ENCODE measurements around the gene PRKCA.

PRKCA gene

DNA sequence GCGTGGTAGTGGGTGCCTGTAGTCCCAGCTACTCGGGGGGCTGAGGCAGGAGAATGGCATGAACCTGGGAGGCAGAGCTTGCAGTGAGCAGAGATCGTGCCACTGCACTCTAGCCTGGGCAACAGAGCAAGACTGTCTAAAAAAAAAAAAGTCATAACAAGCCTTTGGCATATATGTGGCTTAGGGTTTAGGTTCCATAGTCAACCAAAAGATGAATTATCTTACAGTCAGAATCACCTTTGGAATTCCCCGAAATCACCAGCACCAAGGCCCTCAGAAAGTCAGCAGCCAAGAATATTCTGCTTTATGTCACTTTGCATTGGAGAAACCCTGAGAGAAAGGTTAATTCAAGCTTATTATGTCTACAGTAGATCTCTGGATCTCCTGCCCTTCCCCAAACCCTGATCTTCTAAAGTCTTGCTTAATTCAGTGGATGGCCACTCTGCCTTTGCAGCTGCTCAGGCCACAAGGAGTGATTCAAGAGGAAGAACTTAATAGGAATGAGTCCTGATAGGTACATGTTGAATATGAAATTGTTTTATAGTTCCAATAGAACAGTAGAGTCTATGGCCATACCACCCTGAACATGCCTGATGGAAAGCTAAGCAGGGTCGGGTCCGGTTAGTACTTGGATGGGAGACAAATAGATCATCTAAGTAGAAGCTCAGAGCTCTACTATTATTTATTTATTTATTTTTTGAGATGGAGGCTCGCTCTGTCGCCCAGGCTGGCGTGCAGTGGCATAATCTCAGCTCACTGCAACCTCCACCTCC lies 336.5 kb downstream of the PRKCA start:
- DNase-seq, result no peak

DNA sequence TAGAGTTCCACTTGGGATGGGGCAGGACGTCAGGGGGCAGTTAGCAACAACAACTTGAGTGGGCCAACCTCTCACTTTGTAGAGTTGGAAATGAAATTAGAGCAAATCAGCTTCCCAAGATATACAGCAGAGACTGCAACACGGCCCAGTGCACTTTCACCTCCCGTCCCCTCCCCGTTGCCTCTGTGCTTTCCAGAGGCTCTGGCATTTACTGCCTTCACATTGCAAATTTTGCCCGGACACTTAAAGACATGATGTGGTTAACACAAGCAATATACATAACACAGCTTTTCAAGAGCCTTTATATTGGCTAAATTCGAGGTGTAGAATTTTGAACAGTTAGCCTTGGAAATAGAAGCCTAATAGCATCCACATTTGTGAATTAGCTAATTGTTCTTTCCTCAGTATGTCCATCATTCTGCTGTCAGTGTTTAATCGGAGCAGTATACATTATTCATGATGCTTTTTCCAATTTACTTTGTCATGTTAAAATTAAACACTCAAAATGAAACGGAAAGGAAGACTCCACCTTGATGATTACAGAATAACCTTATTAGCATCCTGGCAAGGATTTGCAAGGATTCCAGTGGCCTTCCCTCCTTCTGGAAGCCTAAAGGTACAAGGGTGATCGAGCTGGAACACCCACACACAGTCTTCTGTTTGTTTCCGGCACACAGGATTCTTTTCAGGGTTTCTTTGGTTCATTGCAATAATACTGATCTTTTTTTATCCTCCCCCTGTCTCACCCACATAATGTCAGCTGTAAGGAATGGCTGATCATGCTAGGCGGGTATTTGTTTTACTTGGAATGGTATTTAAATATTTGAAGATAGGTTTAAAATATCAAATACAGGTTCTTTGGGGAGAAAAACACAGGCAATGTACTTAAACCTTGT lies 341.6 kb downstream of the PRKCA start:
- no peak for DNase-seq

GRCh38 chr17:66645259-66645658 lies 342.8 kb downstream of the PRKCA start:
- DNase-seq, result no peak

- no peak for DNase-seq
These were observed 345.1 kb downstream of the PRKCA start for GRCh38 chr17:66647391-66647983.

- DNase-seq, result no peak
These were observed 347.6 kb downstream of the PRKCA start for GRCh38 chr17:66649818-66650543.

DNA sequence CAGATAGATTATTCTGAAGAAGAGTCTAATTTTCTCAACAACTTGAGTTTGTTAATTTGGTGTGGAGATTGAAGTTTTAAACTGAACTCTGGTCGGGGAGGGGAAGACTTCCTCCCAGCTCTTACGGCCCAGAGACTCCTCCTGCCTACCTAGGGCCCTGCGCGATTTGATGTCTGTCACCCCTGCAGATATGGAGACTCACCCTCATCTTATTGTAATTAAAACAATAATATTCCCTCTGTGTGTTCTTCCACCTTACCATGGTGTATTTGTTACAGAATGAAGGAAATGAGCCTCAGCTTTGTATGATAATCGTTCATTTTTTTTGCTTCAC lies 348.1 kb downstream of the PRKCA start:
- DNase-seq, result no peak

GRCh38 chr17:66652840-66653507 lies 350.6 kb downstream of the PRKCA start:
- DNase-seq, result no peak

GRCh38 chr17:66654106-66654740 lies 351.8 kb downstream of the PRKCA start:
- no peak for DNase-seq

DNA sequence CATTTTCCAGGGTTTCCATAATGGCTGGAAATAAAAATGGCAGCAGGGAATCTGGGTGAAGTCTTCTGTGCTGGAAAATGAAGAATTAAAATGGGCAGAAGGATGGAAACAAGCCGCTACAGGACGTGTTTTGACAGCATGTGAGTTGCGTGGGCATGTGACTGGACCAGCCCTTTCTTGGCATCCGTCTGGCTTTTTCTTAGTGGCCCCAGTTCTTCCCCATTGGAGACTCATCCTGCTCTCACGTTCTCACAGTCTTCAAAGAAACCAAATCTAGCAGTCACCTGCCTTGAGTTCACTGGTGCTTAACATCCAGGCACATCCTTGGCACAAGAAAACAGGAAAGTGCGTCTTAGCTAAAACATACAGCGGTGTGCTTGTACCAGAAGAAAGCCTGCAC lies 352.4 kb downstream of the PRKCA start:
- DNase-seq, result no peak

GRCh38 chr17:66655461-66655860 lies 353.0 kb downstream of the PRKCA start:
- DNase-seq, result no peak

DNA sequence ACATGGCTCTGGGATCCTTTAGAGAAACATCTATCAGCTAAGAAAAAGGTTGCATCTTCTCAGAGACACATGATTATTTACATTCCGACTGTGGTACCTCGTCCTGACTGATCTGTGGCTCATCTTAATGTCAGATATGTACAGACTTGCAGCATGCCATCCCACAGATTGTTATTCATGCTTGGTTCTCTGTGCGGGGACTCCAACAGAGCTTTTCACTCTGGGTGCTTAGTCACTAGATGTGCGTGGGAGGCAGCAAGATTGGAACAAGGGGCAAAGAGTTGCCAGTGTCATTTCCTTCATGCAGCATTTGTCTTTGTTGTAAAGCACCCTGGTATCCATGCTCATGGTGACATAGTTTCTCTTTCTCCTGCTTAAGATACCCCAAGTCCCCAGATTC lies 353.4 kb downstream of the PRKCA start:
- no peak for DNase-seq

GRCh38 chr17:66661411-66662256 lies 359.2 kb downstream of the PRKCA start:
- DNase-seq, result no peak

DNA sequence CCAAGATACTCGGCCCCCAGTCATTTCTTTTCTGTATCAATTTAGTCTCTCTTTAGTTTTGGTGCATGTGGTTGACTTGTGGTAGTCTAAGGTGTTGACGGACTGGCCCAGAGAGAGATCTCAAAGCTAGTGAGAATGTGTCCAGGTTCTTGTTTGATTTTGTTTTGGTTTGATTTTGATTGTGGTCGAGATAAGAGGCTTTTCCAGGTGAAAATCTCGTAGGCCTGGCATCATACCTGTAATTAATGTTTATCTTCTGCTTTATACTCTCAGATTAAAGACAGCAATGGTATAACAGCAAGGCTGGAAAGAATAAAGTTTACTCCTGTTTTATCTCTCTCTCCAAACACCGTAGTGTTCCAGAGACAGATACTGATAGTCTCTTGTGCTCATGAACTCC lies 360.1 kb downstream of the PRKCA start:
- DNase-seq, result no peak

- no peak for DNase-seq
These were observed 360.7 kb downstream of the PRKCA start for GRCh38 chr17:66663041-66663606.

GRCh38 chr17:66664336-66664735 lies 361.9 kb downstream of the PRKCA start:
- DNase-seq, result no peak

DNA sequence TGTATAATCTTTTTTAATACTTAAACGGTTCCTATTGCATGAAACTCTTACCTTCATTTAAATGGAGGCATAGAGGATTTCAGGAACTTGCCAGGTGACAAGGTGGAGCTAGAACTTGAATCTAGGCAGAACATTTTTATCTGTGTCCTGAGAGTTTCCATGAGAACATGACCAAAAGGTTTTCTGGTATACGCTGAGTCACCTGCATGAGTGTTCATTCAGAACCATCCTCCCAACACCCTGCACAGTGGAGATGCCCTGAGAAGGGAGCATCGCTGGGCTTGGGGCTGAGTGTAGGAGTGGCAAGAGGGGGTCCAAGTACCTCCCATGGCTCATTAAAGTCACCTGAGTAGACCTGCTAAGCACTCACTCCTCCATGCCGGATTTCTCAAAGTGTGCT lies 362.8 kb downstream of the PRKCA start:
- no peak for DNase-seq

DNA sequence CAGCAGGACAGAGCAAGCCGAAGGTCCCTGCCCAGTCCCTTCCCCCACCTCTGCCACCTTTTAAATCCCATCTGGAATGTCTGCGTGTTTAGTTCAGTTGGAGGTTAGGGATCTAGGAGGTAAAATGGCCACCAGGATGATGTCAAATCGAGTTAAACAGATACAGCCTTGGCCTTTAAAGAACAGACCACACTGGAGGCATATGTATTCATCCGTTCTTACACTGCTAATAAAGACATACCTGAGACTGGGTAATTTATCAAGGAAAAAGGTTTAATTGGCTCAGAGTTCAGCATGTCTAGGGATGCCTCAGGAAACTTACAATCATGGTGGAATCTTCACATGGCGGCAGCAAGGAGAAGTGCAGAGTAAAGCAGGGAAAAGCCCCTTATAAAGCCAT lies 364.7 kb downstream of the PRKCA start:
- no peak for DNase-seq

GRCh38 chr17:66667491-66668030 lies 365.1 kb downstream of the PRKCA start:
- DNase-seq, result no peak

- no peak for DNase-seq
These were observed 367.8 kb downstream of the PRKCA start for GRCh38 chr17:66670206-66670605.

- DNase-seq, result no peak
These were observed 368.7 kb downstream of the PRKCA start for GRCh38 chr17:66671156-66671555.
